HUES6 (cell line): ENCODE measurements around the gene HAUS5.

Experiments
- H3K27ac ChIP-seq: 2 replicates; pipeline ENCODE4 v1.7.0; 2013; ENCODE audit warnings: low read depth, mild to moderate bottlenecking, low read length, inconsistent platforms
- H3K27me3 ChIP-seq: 2 replicates; pipeline ENCODE4 v1.6.1; 2013; ENCODE audit warnings: low read length; ENCODE audit not compliant: control insufficient read depth, insufficient read depth
- H3K36me3 ChIP-seq: 2 replicates; pipeline ENCODE4 v1.6.1; 2013; ENCODE audit warnings: low read length; ENCODE audit not compliant: control insufficient read depth, insufficient read depth
- H3K4me1 ChIP-seq: 2 replicates; pipeline ENCODE4 v1.6.1; 2013; ENCODE audit warnings: low read length; ENCODE audit not compliant: control insufficient read depth, insufficient read depth
- H3K4me3 ChIP-seq: 2 replicates; pipeline ENCODE4 v1.5.1; 2013; ENCODE audit warnings: low read depth, low read length
- H3K9ac ChIP-seq: one replicate; pipeline ENCODE4 v1.6.1; 2013; ENCODE audit warnings: mild to moderate bottlenecking, low read length
- H3K9me3 ChIP-seq: 2 replicates; pipeline ENCODE4 v1.6.1; 2013; ENCODE audit warnings: low read depth, low read length; ENCODE audit not compliant: control insufficient read depth, insufficient read depth

Gene HAUS5

DNA sequence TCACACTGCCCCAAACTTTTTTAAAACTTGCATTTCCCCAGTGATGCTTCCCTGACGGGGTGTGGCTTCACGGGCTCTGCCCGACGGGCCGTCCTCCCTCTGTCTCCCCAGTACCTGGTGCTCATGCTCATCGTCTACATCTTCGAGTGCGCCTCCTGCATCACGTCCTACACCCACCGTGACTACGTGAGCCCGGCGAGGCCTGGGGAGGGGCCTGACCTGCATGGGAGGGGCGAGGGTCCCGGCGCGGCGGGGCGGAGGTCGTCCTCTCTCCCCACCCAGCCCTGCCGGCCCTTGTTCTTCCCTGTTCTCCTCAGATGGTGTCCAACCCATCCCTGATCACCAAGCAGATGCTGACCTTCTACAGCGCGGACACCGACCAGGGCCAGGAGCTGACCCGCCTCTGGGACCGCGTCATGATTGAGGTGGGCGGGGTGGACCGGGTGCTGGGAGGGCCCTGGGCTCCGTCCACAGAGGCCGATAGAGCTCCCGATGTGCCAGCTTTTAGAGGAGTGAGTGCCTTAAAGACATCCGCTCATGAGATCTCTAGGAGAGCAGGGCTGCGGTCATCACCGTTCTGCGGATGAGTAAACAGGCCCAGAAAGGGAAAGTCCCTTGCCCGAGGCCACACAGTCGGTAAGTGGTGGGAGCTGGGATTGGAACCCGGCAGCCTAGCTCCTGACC, 60.7 kb downstream of the HAUS5 start:
- H3K4me3 ChIP-seq, result peak overlapping the region; percentile 79

More for the DNA sequence above, 60.7 kb downstream of the HAUS5 start:
- H3K36me3 ChIP-seq, result no peaks in the 10 kb centered on the region
- no peaks in the 10 kb centered on the region for H3K9me3 ChIP-seq
- H3K27me3 ChIP-seq, result peaks cover 29% of the 10 kb centered on the region; the same call in 1 of the 2 replicates
- H3K9ac ChIP-seq, result peak overlapping the region; percentile 3
- H3K4me1 ChIP-seq, result no peaks in the 10 kb centered on the region; the same call in 1 of the 2 replicates
- no peak overlapping the region for H3K27ac ChIP-seq
